GM18870 (cell line): Measurements from ENCODE around the gene CNGB1.
"Not testable (repeated sequence)": the region's sequence is repeated elsewhere in the genome, so short reads cannot be mapped to it uniquely, and the experiment has no call there.

Experiments
- ATAC-seq: cut with Tn5 transposase; IDR thresholded peaks from one replicate; pipeline ENCODE4 v1.9.1; 2021; ENCODE audit warnings: moderate library complexity; ENCODE audit not compliant: unreplicated experiment

CNGB1 gene

DNA sequence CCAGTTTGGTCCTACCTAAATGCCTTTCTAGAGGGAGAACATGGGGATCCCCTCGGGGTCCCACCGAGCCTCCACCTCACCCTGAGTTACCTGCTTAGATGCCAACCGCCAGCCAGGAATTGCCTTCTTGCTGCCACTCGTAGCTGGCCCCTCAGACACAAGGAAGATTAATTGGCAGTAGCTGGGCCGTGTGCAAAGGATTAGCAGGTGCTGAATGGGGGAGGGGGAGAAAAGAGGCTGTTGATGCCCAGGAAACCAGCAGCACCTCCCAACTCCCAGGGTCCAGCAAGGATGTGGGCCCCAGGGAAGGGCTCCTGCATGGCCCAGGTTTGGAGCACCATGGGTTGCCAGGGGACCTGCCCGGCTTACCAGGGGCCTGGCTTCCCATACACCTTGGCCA lies at the start of gene CNGB1:
Gene CNGB1, minus strand, starts transcription at position 159 of the 400 bp plus-strand sequence. CDS start 3,842 bp downstream, outside the sequence.
- ATAC-seq = no peak

DNA sequence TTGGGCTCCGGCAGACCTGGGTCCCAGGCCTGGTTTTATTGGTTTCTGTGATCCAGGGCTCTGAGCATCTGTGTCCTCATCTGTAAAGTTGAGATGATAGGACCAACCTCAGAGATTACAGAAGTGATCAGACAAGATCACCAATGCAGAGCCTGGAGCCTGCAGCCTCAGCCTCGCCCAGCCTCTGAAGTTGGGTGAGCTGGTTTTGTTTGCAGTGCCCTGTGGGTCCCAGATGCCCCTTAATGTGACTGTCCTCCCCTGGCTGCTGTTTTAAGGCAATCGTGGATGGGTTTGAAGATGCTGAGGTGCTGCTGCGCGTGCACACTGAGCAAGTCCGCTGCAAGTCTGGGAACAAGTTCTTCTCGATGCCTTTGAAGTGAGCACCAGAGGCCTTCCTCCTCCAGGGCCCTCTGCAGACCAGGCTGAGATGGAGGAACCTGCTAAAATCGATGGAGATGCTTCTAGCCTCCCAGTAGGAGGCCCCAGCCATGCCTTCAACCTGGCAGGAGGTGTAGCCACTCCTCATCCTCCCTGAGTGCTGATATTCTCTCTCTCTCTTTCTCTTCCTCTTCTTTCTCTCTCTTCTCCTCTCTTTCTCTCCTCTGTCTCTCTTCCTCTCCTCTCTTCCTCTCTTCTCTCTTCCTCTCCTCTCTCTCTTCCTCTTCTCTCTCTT lies 49.1 kb upstream of the CNGB1 start:
- ATAC-seq = no peak

DNA sequence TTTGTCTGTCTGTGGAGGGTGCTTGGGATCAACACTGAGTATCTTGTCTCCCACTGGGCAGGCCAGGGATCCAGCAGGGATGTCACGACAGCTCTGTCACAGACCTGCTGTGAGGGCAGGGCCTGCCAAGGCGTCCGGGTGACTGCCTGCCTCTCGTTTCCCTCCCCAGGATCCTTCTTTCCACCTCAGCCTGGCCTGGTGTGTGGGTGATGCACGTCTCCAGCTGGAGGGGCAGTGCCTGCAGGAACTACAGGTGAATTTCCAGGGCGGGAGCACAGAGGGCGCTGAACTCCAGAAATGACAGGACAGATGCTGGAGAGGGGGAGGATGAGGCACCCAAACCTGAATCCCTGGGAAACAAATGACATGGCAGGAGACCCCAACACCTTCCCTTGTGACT lies 47.9 kb upstream of the CNGB1 start:
- ATAC-seq = no peak

DNA sequence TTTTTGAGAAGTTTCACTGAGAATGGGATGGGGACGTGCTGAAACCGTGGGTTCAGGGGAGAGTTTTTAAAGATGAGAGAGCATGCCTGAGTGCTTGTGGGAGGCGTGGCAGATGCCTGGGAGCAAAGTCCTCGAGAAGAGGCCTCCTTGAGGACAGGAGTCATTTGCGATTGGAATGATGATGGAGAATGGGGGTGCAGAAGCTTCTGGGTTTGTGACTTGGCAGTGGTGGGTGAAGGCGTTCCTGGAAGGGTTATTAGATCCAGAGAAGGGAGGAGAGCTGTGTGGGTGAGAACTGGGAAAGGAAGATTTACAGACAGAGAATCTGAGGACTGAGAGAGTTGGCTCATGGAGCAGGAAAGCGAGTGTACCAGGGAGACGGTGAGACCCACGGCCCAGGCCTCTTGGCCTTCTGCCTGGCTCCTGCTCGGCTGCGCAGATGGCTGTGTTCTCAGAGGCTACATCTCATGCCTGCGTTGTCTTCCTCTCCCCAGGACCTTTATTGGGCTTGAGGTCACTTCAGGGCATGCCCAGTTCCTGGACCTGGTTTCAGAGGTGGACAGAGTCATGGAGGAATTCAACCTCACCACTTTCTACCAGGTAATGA lies 46.0 kb upstream of the CNGB1 start:
- ATAC-seq = no peak

DNA sequence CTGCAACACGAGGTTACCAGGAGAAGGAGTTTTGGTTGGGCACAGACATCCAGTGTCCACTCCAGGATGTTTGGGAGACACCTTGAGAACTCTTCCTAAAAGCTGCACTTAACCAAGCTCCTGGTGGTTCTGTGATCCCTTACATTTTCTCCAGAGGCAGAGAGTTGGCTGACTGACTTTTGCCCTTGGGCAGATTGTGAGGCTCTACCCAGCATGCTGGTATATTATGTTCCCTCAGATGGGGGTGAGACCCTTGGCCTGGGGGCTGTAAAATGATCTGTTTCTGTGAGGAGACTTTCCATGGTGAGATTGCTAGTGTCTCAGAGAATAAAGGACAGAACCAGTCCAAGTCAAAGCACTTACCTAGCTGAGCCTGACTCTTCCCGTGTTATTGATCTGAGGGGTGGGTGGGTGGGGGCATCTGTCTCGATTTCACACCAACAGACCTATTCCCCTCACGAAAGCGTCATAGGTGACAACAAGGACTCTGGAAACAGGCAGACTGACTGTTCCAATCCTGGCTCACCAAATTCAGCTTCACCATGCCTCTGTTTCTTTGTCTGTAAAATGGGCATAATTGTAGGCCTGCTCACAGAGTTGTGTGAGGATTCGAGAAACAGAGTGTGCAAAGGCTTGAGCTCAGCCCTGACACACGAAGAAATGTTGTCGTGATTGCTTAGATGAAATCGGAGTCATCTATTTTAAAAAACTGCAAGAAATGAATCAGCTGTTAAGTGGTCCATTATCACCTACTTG lies 42.5 kb upstream of the CNGB1 start:
- ATAC-seq = no peak

- no peak for ATAC-seq
Measured at GRCh38 chr16:58012481-58012880, 41.6 kb upstream of the CNGB1 start.

GRCh38 chr16:58011652-58012051 lies 40.7 kb upstream of the CNGB1 start:
- no peak for ATAC-seq

DNA sequence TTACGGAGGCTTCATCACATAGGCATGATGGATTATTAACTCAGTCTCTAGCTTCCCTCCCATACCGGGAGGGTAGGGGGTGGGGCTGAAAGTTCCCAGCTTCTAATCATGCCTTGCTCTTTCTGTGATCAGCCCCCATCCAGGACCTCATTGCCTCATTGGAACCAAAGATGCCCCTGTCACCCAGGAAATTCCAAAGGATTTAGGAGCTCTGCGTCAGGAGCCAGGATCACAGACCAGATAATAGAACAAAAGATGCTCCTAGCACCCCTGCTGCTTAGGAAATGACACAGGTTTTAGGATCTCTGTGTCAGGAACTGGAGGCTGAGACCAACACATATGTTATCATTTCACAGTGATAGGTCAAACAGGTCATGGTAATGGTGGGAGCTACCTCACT lies 40.0 kb upstream of the CNGB1 start:
- ATAC-seq = no peak

DNA sequence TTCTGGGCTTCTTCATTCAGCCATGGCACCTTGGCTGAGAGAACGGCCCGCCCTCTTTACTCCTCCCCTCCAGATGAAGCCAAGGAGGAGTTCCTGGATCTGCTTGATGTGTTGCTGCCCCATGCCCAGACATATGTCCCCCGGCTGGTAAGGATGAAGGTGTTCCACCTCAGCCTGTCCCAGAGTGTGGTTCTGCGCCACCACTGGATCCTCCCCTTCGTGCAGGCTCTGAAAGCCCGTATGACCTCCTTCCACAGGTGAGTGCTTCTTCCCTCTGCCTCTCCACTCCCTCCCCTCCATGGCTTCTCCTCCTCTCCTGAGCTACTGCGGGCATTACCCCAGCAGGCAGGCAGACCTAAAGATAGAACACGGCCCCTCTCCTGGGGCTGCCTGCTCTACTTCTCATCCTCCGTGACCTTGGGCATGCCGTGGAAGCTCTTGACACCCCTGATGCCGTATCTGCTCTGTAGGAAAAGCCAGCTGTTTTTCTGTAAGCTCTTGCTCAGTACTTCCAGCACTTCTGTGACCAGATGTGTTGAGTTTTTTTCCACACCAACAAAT lies 39.0 kb upstream of the CNGB1 start:
- no peak for ATAC-seq

DNA sequence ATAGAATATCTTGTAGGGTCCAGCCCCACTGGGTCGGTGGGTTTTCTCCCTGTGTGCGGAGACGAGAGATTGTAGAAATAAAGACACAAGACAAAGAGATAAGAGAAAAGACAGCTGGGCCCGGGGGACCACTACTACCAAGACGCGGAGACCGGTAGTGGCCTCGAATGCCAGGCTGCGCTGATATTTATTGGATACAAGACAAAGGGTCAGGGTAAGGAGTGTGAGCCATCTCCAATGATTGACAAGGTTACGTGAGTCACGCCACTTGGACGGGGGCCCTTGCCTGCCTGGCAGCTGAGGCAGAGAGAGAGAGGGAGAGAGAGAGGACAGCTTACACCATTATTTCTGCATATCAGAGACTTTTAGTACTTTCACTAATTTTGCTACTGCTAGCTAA lies 33.8 kb upstream of the CNGB1 start:
- not testable (repeated sequence) for ATAC-seq

GRCh38 chr16:58002936-58003335 lies 32.0 kb upstream of the CNGB1 start:
- ATAC-seq = no peak

GRCh38 chr16:58002416-58002800 lies 31.5 kb upstream of the CNGB1 start:
- no peak for ATAC-seq

DNA sequence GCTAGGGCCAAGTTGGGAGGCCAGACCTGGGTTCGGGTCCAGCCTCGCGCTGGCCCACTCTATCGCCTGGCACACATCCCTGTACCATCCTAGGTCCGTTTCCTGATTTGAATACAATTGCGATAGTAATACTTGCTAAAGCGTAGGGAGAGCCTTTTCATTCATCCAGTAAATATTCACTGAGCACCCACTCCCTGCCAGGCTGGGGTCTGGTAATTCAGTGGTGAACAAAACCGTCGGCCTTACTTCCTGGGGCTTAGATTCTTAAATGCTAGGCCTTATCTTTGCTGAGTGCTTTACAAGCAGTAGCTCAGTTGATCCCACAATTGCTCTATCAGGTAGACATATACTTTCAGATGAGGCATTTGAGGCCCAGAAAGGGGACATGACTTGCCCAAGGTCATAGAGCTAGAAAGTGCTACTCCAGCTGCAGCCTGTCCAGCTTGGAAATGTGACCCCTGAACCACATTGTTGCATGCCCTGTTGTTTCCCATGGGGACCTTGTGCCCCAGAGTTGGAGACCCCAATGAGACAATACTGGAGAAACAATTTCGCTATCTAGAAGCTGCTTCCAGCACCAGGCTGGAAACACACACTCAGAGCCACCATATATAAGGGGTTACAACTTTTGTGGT lies 31.0 kb upstream of the CNGB1 start:
- no peak for ATAC-seq

DNA sequence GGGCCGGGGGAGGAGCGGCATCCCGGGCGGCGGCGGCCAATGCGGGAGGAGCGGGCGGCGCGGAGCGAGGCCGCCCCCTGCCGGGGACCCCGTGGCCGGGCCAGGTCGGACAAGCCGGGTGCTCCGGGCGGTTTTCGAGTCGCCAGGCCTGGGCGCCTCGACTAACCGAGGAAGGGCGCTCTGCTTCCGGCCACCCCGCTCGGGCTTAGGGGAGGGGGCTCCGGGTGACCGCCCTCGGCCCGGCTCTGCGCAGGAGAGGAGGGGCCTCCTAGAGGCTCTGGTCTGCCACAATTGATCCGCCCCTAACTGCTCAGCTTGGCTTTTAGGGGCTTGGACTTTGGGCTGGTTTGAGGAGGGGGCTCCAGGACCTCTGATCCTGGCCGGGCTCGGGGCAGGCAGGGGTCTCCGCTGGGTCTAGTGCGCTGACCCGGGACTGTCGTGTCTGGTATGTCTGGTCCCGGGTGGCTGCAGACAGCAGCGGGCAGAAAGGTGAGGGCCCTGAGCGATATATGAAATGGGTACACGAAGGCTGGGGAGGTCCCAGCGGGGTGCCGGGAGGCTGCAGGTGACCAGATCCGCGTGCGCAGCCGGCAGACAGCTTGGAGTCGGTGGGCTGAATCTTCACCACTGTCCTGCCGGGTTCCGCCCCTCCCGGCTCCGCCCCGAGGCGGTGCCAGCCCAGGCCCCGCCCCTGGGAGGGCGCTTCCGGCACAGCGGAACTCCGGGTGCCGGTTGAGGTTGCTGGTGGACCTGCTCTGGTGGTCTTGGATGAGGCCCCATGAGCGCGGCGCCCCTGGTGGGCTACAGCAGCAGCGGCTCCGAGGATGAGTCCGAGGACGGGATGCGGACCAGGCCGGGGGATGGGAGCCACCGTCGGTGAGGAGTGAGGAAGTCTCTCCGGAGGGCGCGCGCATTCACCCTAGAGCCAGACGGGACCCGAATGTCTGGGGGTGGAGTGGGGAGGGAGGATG lies 30.1 kb upstream of the CNGB1 start, which contains the start of gene USB1:
Gene USB1, plus strand, starts transcription at position 702 of the 971 bp plus-strand sequence. Its CDS starts 77 bp downstream, at position 779.
- ATAC-seq = peak; percentile 69

GRCh38 chr16:57999971-58000705 lies 29.2 kb upstream of the CNGB1 start, which contains the start of gene ZNF319:
ZNF319 (minus strand) TSS chr16:58000672; CDS start chr16:57998265, 2,407 bp downstream.
- ATAC-seq = peak; percentile 2

GRCh38 chr16:57999366-57999970 lies 28.5 kb upstream of the CNGB1 start:
- ATAC-seq = no peak

- ATAC-seq = no peak
Measured at GRCh38 chr16:57998992-57999365, 28.1 kb upstream of the CNGB1 start.

DNA sequence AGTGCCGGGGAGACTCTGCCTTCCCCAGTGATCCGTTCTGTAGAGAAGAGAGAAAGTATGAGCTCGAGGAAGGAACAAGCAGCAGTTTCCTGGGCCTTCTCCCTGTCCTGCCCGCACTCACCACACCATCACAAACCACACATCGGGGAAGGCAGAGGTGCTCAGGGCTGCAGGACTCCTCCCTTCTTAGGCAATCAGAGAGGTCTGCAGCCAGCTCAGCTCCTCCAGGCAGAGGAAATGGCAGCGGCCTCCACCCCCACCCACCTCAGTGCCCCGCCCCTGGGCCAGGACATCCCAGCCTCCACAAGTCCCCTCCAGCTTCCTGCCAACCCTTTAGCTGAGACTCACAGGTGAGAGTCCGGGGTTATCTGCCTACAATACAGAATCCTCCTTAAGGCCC lies 27.6 kb upstream of the CNGB1 start:
- no peak for ATAC-seq
